Endothelial cell of umbilical vein (primary cell): ENCODE results near the gene VWA1. TPM values are rescaled to one million over a fixed set of nuclear protein-coding genes. Genes with fewer than 3 reads are reported as not detected.

Source experiments
- BruUV-seq: library from RNA; stranded (reverse); fragments of 400-500 nt; replicated peaks from 2 replicates; lab custom pipeline; 2021; lab: Mats Ljungman, UMichigan
- CTCF ChIA-PET: fragments of 300-600, 350-600 bp; sonication (Branson Sonifier 250); formaldehyde crosslinking; loops from one replicate; lab custom pipeline; 2021; ENCODE audit warnings: antibody characterized with exemption, inconsistent platforms; lab: Charles Lee
- POLR2A ChIA-PET: fragments of 300-600, 350-600 bp; sonication (Branson Sonifier 250); formaldehyde crosslinking; loops from one replicate; lab custom pipeline; 2021; ENCODE audit warnings: antibody characterized with exemption, inconsistent platforms; lab: Charles Lee
- DNase-seq: peaks from one replicate; pipeline ENCODE4 v3.0.0-alpha.2; 2011; ENCODE audit warnings: low read depth, low spot score
- FAIRE-seq: peaks from 2 replicates; lab custom pipeline; 2011; peaks lifted over from hg19 to GRCh38; lab: Jason Lieb, UNC
- H2AFZ ChIP-seq: 2 replicates; pipeline ENCODE4 v1.6.0; 2012; ENCODE audit warnings: low read depth, low read length, control low read depth, inconsistent platforms
- H3K27ac ChIP-seq: 2 replicates; pipeline ENCODE4 v1.5.1; 2011; ENCODE audit warnings: low read depth, mild to moderate bottlenecking, control low read depth, low read length, moderate library complexity; ENCODE audit not compliant: insufficient read depth
- H3K27me3 ChIP-seq, 2 experiments: 2 replicates each; pipeline versions ENCODE4 v1.6.0 to v1.6.1; 2011; ENCODE audit warnings: low read length in 2 of 2, mixed read lengths in 1 of 2; ENCODE audit not compliant: control insufficient read depth in 2 of 2, insufficient read depth in 2 of 2
- H3K36me3 ChIP-seq, 2 experiments: 2 replicates in 1 of 2; 3 replicates in 1 of 2; pipeline ENCODE4 v1.5.1; 2011; ENCODE audit warnings: low read length in 2 of 2, mild to moderate bottlenecking in 1 of 2, moderate library complexity in 1 of 2; ENCODE audit not compliant: control insufficient read depth in 2 of 2, insufficient read depth in 2 of 2; ENCODE audit errors: extremely low read depth in 1 of 2
- H3K4me1 ChIP-seq: 3 replicates; pipeline ENCODE4 v1.5.1; 2011; ENCODE audit warnings: mild to moderate bottlenecking, low read length; ENCODE audit not compliant: control insufficient read depth, insufficient read depth; ENCODE audit errors: extremely low read depth
- H3K4me2 ChIP-seq: 2 replicates; pipeline ENCODE4 v1.6.1; 2011; ENCODE audit warnings: low read length, control low read depth, mixed read lengths; ENCODE audit not compliant: insufficient read depth
- H3K4me3 ChIP-seq, 3 experiments: fragments of 200-600 bp in 1 of 3; sonication (generic), shearing (Covaris generic) in 1 of 3; replicated peaks in 1 of 3; 2 replicates each; pipeline ENCODE4 v1.5.1; 2011 to 2016; ENCODE audit warnings: control low read depth in 3 of 3, low read length in 3 of 3, mild to moderate bottlenecking in 2 of 3, inconsistent platforms in 1 of 3, low read depth in 1 of 3, moderate library complexity in 1 of 3; ENCODE audit not compliant: insufficient read depth in 1 of 3
- H3K79me2 ChIP-seq: 2 replicates; pipeline ENCODE4 v1.6.0; 2012; ENCODE audit warnings: low read length, inconsistent platforms; ENCODE audit not compliant: control insufficient read depth, insufficient read depth
- H3K9ac ChIP-seq: replicated peaks from 2 replicates; pipeline ENCODE3; 2011; ENCODE audit warnings: low read length, control low read depth; ENCODE audit not compliant: insufficient read depth; ENCODE audit errors: extremely low read depth
- H3K9me1 ChIP-seq: replicated peaks from 3 replicates; pipeline ENCODE4 v1.6.0; 2011; ENCODE audit warnings: mild to moderate bottlenecking, low read length; ENCODE audit not compliant: control insufficient read depth, insufficient read depth; ENCODE audit errors: extremely low read depth
- H3K9me3 ChIP-seq: replicated peaks from 2 replicates; pipeline ENCODE4 v1.5.1; 2012; ENCODE audit warnings: low read length, inconsistent platforms; ENCODE audit not compliant: control insufficient read depth, insufficient read depth
- H4K20me1 ChIP-seq: replicated peaks from 2 replicates; pipeline ENCODE3; 2011; ENCODE audit warnings: mild to moderate bottlenecking, low read length; ENCODE audit not compliant: control insufficient read depth, insufficient read depth; ENCODE audit errors: extremely low read depth
- EZH2 ChIP-seq: IDR thresholded peaks from 2 replicates; pipeline ENCODE4 v1.6.1; 2012; ENCODE audit warnings: borderline replicate concordance, low read depth, mild to moderate bottlenecking, moderate library complexity, low read length, inconsistent platforms; ENCODE audit not compliant: severe bottlenecking
- FOS ChIP-seq: IDR thresholded peaks from 2 replicates; pipeline ENCODE4 v1.6.1; 2011; ENCODE audit warnings: mild to moderate bottlenecking, low read length, moderate library complexity, borderline replicate concordance; ENCODE audit not compliant: insufficient read depth
- GATA2 ChIP-seq: IDR thresholded peaks from 2 replicates; pipeline ENCODE4 v1.7.0; 2011; ENCODE audit warnings: low read depth, mild to moderate bottlenecking, moderate library complexity, mixed read lengths, low read length; ENCODE audit not compliant: insufficient read length, insufficient read depth
- JUN ChIP-seq: IDR thresholded peaks from 2 replicates; pipeline ENCODE4 v1.6.1; 2011; ENCODE audit warnings: borderline replicate concordance, low read depth; ENCODE audit not compliant: insufficient read length, insufficient read depth
- MYC ChIP-seq: IDR thresholded peaks from one replicate; pipeline ENCODE4 v1.6.1; 2011; ENCODE audit warnings: mild to moderate bottlenecking, low read depth, low read length
- POLR2A ChIP-seq: IDR thresholded peaks from 2 replicates; pipeline ENCODE4 v1.6.1; 2012; ENCODE audit warnings: low read depth, mild to moderate bottlenecking, control low read depth, low read length
- POLR2AphosphoS5 ChIP-seq: IDR thresholded peaks from 2 replicates; pipeline ENCODE4 v1.6.1; 2012; ENCODE audit warnings: low read depth, mild to moderate bottlenecking, control low read depth, low read length, moderate library complexity; ENCODE audit not compliant: insufficient read depth
- dilution Hi-C: fragments of 300-500 bp; cut with MboI; formaldehyde crosslinking; loops from one replicate; pipeline ENCODE4 v1.15.0; 2019; ENCODE audit warnings: low sequenced_read_pairs; ENCODE audit not compliant: extremely low pct_ligation_motif_present
- intact Hi-C: fragments of 100-400 bp; cut with micrococcal nuclease; formaldehyde crosslinking; loops from one replicate; pipeline ENCODE4 v1.10.0; 2022
- polyA plus RNA-seq, 4 experiments: library from polyadenylated mRNA; depleted of rRNA in 3 of 4; stranded (reverse) in 3 of 4; unstranded in 1 of 4; fragments of >200 nt; gene quantifications; 2 replicates each; pipeline versions ENCODE4 v1.2.1 to v1.2.3, GENCODE V29; 2011 to 2012; ENCODE audit warnings: missing spikeins in 1 of 4
- total RNA-seq: library from RNA; stranded (reverse); gene quantifications from 2 replicates; pipeline ENCODE4 v1.2.3, GENCODE V29; 2021
- TF ChIP-seq, protein P1 (sequence below), 2 donors: IDR thresholded peaks; 1 replicate in 1 of 2; 2 replicates in 1 of 2; pipeline ENCODE4 v1.5.1; 2011; ENCODE audit warnings: low read length in 2 of 2, mild to moderate bottlenecking in 2 of 2, moderate library complexity in 2 of 2, control low read depth in 1 of 2, inconsistent platforms in 1 of 2, low read depth in 1 of 2; ENCODE audit not compliant: insufficient read depth in 1 of 2; ENCODE audit errors: extremely low read depth in 1 of 2
- TF ChIP-seq, protein P2 (sequence below): IDR thresholded peaks from 2 replicates; pipeline ENCODE4 v1.6.1; 2011; ENCODE audit not compliant: insufficient read depth, insufficient read length

The VWA1 gene
- total and polyA plus RNA-seq, 2 donors (not counting 3 experiments of a cell fraction or from before 2014, with no cell fraction given): 2.0 to 6.1 TPM

DNA sequence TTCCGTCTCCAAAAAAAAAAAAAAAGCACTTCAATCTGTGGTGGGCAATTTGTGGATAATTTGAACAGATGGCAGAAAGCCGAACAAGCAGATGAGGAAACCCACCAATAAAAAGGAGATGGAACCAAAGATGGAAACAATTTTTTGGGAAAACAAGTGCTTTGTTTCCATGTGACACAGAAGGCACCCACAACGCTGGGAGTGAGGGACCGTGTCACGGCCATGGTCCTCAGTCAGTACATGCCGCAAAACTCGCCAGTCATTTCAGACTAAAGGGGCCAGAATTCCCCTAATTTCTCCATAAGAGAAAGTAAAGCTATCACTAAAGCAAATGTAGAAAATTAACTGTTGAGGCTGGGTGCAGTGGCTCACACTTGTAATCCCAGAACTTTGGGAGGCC is 41.4 kb upstream of the VWA1 start:
- FAIRE-seq (no peak), DNase-seq (no peak)
- Histone ChIP-seq H3K4me2 (no peak overlapping the region), H3K79me2 (peaks cover 45% of the 10 kb centered on the region), H4K20me1 (no peaks in the 10 kb centered on the region), H2AFZ (no peak overlapping the region), H3K36me3 (peaks cover 30 to 49% of the 10 kb centered on the region in 2 experiments), H3K9ac (no peak overlapping the region), H3K27ac (no peak overlapping the region), H3K27me3 (no peaks in the 10 kb centered on the region), H3K4me1 (peaks cover 13% of the 10 kb centered on the region), H3K9me3 (no peaks in the 10 kb centered on the region), H3K9me1 (no peaks in the 10 kb centered on the region), H3K4me3 (no peak overlapping the region)
- CTCF ChIA-PET: no interaction called here
- BruUV-seq: no TSS peak
- intact Hi-C loops (no loop called here), dilution Hi-C loops (no loop called here)
- no peak for TF ChIP-seq POLR2AphosphoS5
- TF ChIP-seq FOS: no peak
- TF ChIP-seq EZH2: no peak
- TF ChIP-seq GATA2: no peak
- no peak for TF ChIP-seq MYC
- TF ChIP-seq, protein P1, sequence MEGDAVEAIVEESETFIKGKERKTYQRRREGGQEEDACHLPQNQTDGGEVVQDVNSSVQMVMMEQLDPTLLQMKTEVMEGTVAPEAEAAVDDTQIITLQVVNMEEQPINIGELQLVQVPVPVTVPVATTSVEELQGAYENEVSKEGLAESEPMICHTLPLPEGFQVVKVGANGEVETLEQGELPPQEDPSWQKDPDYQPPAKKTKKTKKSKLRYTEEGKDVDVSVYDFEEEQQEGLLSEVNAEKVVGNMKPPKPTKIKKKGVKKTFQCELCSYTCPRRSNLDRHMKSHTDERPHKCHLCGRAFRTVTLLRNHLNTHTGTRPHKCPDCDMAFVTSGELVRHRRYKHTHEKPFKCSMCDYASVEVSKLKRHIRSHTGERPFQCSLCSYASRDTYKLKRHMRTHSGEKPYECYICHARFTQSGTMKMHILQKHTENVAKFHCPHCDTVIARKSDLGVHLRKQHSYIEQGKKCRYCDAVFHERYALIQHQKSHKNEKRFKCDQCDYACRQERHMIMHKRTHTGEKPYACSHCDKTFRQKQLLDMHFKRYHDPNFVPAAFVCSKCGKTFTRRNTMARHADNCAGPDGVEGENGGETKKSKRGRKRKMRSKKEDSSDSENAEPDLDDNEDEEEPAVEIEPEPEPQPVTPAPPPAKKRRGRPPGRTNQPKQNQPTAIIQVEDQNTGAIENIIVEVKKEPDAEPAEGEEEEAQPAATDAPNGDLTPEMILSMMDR (IDR thresholded peaks at IDR 0.05; ENCODE audit: extremely low read depth in 1 of 2, insufficient read depth in 1 of 2, low read depth in 1 of 2, low read length in 2 of 2): no peak
- no peak for TF ChIP-seq JUN
- TF ChIP-seq, protein P2, sequence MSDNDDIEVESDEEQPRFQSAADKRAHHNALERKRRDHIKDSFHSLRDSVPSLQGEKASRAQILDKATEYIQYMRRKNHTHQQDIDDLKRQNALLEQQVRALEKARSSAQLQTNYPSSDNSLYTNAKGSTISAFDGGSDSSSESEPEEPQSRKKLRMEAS: no peak
- no peak for TF ChIP-seq POLR2A
- POLR2A ChIA-PET: no interaction called here
